HG03064 (cell line): ENCODE results near the gene KIF7.
"Not testable (repeated sequence)": the region's sequence is repeated elsewhere in the genome, so short reads cannot be mapped to it uniquely, and the experiment has no call there.

Experiments used
- ATAC-seq: cut with Tn5 transposase; IDR thresholded peaks from one replicate; pipeline ENCODE4 v1.9.1; 2021; ENCODE audit warnings: low read depth; ENCODE audit not compliant: unreplicated experiment

Gene KIF7

GRCh38 chr15:89627256-89627970, 27.9 kb downstream of the KIF7 start:
- ATAC-seq, result no peak

- no peak for ATAC-seq
Measured at GRCh38 chr15:89625716-89626115, 29.6 kb downstream of the KIF7 start.

GRCh38 chr15:89623165-89623564, 32.1 kb downstream of the KIF7 start:
- no peak for ATAC-seq

- ATAC-seq, result no peak
Measured at GRCh38 chr15:89621547-89621946, 33.7 kb downstream of the KIF7 start.

GRCh38 chr15:89616228-89616627, 39.0 kb downstream of the KIF7 start:
- ATAC-seq, result no peak

GRCh38 chr15:89615135-89615534, 40.1 kb downstream of the KIF7 start:
- ATAC-seq, result no peak

GRCh38 chr15:89614164-89614563, 41.1 kb downstream of the KIF7 start:
- ATAC-seq, result no peak

GRCh38 chr15:89613031-89613430, 42.2 kb downstream of the KIF7 start:
- no peak for ATAC-seq

- no peak for ATAC-seq
Measured at GRCh38 chr15:89611317-89611716, 44.0 kb downstream of the KIF7 start.

- no peak for ATAC-seq
Measured at GRCh38 chr15:89599021-89599420, 56.2 kb downstream of the KIF7 start.

GRCh38 chr15:89593018-89593417, 62.2 kb downstream of the KIF7 start:
- no peak for ATAC-seq

- ATAC-seq, result no peak
Measured at GRCh38 chr15:89591834-89592233, 63.4 kb downstream of the KIF7 start.

- ATAC-seq, result no peak
Measured at GRCh38 chr15:89587955-89588354, 67.3 kb downstream of the KIF7 start.

GRCh38 chr15:89586651-89587050, 68.6 kb downstream of the KIF7 start:
- ATAC-seq, result no peak

- not testable (repeated sequence) for ATAC-seq
Measured at GRCh38 chr15:89580747-89581146, 74.5 kb downstream of the KIF7 start.

- no peak for ATAC-seq
Measured at GRCh38 chr15:89578146-89578545, 77.1 kb downstream of the KIF7 start.
